Sigmoid colon (tissue), 4 donors: ENCODE measurements around the gene SLIT3.

Source experiments
- CTCF ChIP-seq, 4 experiments: fragments of 450-650 bp in 3 of 4; fragments of 200-600 bp in 1 of 4; IDR thresholded peaks; one replicate each; pipeline ENCODE4 v1.5.1; 2016 to 2019; ENCODE audit warnings: antibody characterized with exemption in 4 of 4, mild to moderate bottlenecking in 3 of 4, moderate library complexity in 2 of 4
- EP300 ChIP-seq, 4 donors: sonication (generic); formaldehyde crosslinking; IDR thresholded peaks; one replicate each; pipeline ENCODE4 v1.6.1; 2017; ENCODE audit warnings: antibody characterized with exemption in 4 of 4
- POLR2A ChIP-seq, 2 donors: fragments of 450-650 bp; IDR thresholded peaks; one replicate each; pipeline ENCODE4 v1.6.1; 2016; ENCODE audit warnings: antibody characterized with exemption in 2 of 2, mild to moderate bottlenecking in 2 of 2, moderate library complexity in 2 of 2
- POLR2AphosphoS5 ChIP-seq, 4 donors: sonication (generic); formaldehyde crosslinking; IDR thresholded peaks; one replicate each; pipeline ENCODE4 v1.6.1; 2017; ENCODE audit warnings: antibody characterized with exemption in 4 of 4

GRCh38 chr5:169283887-169284286 lies 17.1 kb downstream of the SLIT3 start:
- TF ChIP-seq EP300 (IDR thresholded peaks at IDR 0.05) = no peak
- TF ChIP-seq CTCF (IDR thresholded peaks at IDR 0.05) = no peak
- no peak for TF ChIP-seq POLR2A (IDR thresholded peaks at IDR 0.05)
- TF ChIP-seq POLR2AphosphoS5 (IDR thresholded peaks at IDR 0.05) = peak; percentile 22 to 82 (median 53)
